Stimulated activated CD4-positive, alpha-beta T cell treated with anti-CD3 and anti-CD28 coated beads, Interleukin-2, amount 100 ng/mL, for 24 hours (primary cell): ENCODE results near the gene WDR62.
"Not testable (repeated sequence)": the region's sequence is repeated elsewhere in the genome, so short reads cannot be mapped to it uniquely, and the experiment has no call there.

Experiments
- DNase-seq, 2 donors: peaks; one replicate each; pipeline ENCODE4 v3.0.0-alpha.2; 2020

WDR62 gene

GRCh38 chr19:36040495-36040894 lies 14.2 kb upstream of the WDR62 start:
- DNase-seq: no peak

GRCh38 chr19:36041092-36041491 lies 13.6 kb upstream of the WDR62 start:
- not testable (repeated sequence) for DNase-seq

- no peak for DNase-seq
These were observed 12.9 kb upstream of the WDR62 start for GRCh38 chr19:36041831-36042230.

GRCh38 chr19:36043952-36044351 lies 10.7 kb upstream of the WDR62 start:
- no peak for DNase-seq

GRCh38 chr19:36046443-36047050 lies 8.2 kb upstream of the WDR62 start:
- no peak for DNase-seq

- DNase-seq: no peak
These were observed 6.9 kb upstream of the WDR62 start for GRCh38 chr19:36047835-36048234.

- DNase-seq: no peak
These were observed 5.5 kb upstream of the WDR62 start for GRCh38 chr19:36049080-36049698.

- no peak for DNase-seq
These were observed 3.5 kb upstream of the WDR62 start for GRCh38 chr19:36051236-36051635.

GRCh38 chr19:36051637-36052036 lies 3.1 kb upstream of the WDR62 start:
- no peak for DNase-seq

- peak; percentile 99 to 100 for DNase-seq
These were observed 471 bp upstream of the WDR62 start, which contains the start of gene THAP8 for GRCh38 chr19:36054119-36054732. TSS of gene THAP8 (minus strand) at chr19:36054285. CDS start at chr19:36054217, 68 bp downstream.

GRCh38 chr19:36058481-36059179 lies 3.9 kb downstream of the WDR62 start:
- no peak for DNase-seq

GRCh38 chr19:36059180-36059910 lies 4.6 kb downstream of the WDR62 start:
- no peak for DNase-seq

GRCh38 chr19:36060430-36060829 lies 5.7 kb downstream of the WDR62 start:
- peak; percentile 26 to 28 for DNase-seq

- DNase-seq: no peak
These were observed 6.7 kb downstream of the WDR62 start for GRCh38 chr19:36061367-36061766.

- no peak for DNase-seq
These were observed 10.1 kb downstream of the WDR62 start for GRCh38 chr19:36064826-36065225.

GRCh38 chr19:36067681-36068080 lies 13.0 kb downstream of the WDR62 start:
- no peak for DNase-seq

GRCh38 chr19:36068810-36069499 lies 14.3 kb downstream of the WDR62 start:
- not testable (repeated sequence) for DNase-seq

- DNase-seq: no peak
These were observed 17.4 kb downstream of the WDR62 start for GRCh38 chr19:36072081-36072480.

- no peak for DNase-seq
These were observed 18.6 kb downstream of the WDR62 start for GRCh38 chr19:36073121-36073876.

GRCh38 chr19:36079389-36079945 lies 24.8 kb downstream of the WDR62 start:
- DNase-seq: no peak

GRCh38 chr19:36081385-36081784 lies 26.7 kb downstream of the WDR62 start:
- no peak for DNase-seq
